Kidney (tissue), 14 donors: ENCODE results near the gene CFAP74. TPM values are rescaled to one million over a fixed set of nuclear protein-coding genes. Genes with fewer than 3 reads are reported as not detected.

Experiments used
- DNase-seq, 5 donors: peaks; one replicate each; pipeline ENCODE4 v3.0.0-alpha.2; 2013 to 2020
- FAIRE-seq: peaks from 2 replicates; lab custom pipeline; 2012; peaks lifted over from hg19 to GRCh38; lab: Jason Lieb, UNC
- H3K27ac ChIP-seq, 2 donors: one replicate each; pipeline ENCODE4 v1.7.0; 2013; ENCODE audit warnings: low read depth in 2 of 2, low read length in 2 of 2, inconsistent platforms in 1 of 2
- H3K27me3 ChIP-seq: one replicate; pipeline ENCODE4 v1.7.1; 2013; ENCODE audit warnings: low read length, inconsistent platforms; ENCODE audit not compliant: control insufficient read depth, insufficient read depth
- H3K36me3 ChIP-seq, 3 donors: one replicate each; pipeline versions ENCODE4 v1.7.0 to v1.7.1; 2013; ENCODE audit warnings: low read length in 3 of 3, control low read depth in 1 of 3, inconsistent platforms in 1 of 3; ENCODE audit not compliant: insufficient read depth in 3 of 3, control insufficient read depth in 2 of 3
- H3K4me1 ChIP-seq, 3 donors: one replicate each; pipeline versions ENCODE4 v1.7.0 to v1.7.1; 2013; ENCODE audit warnings: low read length in 3 of 3, inconsistent platforms in 1 of 3, low read depth in 1 of 3; ENCODE audit not compliant: control insufficient read depth in 2 of 3, insufficient read depth in 2 of 3
- H3K4me3 ChIP-seq, 3 donors: one replicate each; pipeline versions ENCODE4 v1.7.0 to v1.8.1; 2013; ENCODE audit warnings: low read length in 3 of 3, control low read depth in 1 of 3, inconsistent platforms in 1 of 3
- H3K9ac ChIP-seq, 3 donors: one replicate each; pipeline versions ENCODE4 v1.7.0 to v1.7.1; 2013; ENCODE audit warnings: low read length in 3 of 3, control low read depth in 1 of 3, inconsistent platforms in 1 of 3
- H3K9me3 ChIP-seq, 3 donors: one replicate each; pipeline versions ENCODE4 v1.7.0 to v1.7.1; 2013; ENCODE audit warnings: low read length in 3 of 3, control low read depth in 1 of 3, inconsistent platforms in 1 of 3; ENCODE audit not compliant: control insufficient read depth in 2 of 3, insufficient read depth in 1 of 3
- intact Hi-C: fragments of 100-400 bp; cut with DNase I; formaldehyde crosslinking; loops from one replicate; pipeline ENCODE4 v1.11.1; 2022
- polyA plus RNA-seq: library from polyadenylated mRNA; stranded (reverse); fragments of 350-450 nt; fragmentation: Illumina TruSeq; extraction: RNeasy Lipid Tissue Mini Kit (QIAGEN cat#74804); gene quantifications from one replicate; pipeline ENCODE4 v1.2.3, GENCODE V29; 2014; ENCODE audit warnings: low read depth, low replicate concordance; ENCODE audit not compliant: insufficient read depth
- total RNA-seq: library from RNA; stranded (reverse); fragmentation: NEBNext Ultra II Directional; extraction: Animal tissue kit (Norgen Biotek cat#: 25700); gene quantifications from one replicate; pipeline ENCODE4 v1.2.1, GENCODE V29; 2021
- TF ChIP-seq, protein P1 (sequence below): IDR thresholded peaks from 3 replicates; pipeline ENCODE4 v1.5.1; 2012; ENCODE audit warnings: mild to moderate bottlenecking, moderate library complexity, borderline replicate concordance; ENCODE audit not compliant: insufficient read depth; ENCODE audit errors: extremely low read depth
- donor health status: control.
- donor health status: control.
- donor health status: control.
- donor health status: control.
- donor health status: control.
- donor health status: DM: yes; HTN: yes; CAD: no.
- donor health status: Normal renal cell carcinoma (clear cell type).

CFAP74 gene
- total and polyA plus RNA-seq, 2 donors from 2014 or later, result not detected

DNA sequence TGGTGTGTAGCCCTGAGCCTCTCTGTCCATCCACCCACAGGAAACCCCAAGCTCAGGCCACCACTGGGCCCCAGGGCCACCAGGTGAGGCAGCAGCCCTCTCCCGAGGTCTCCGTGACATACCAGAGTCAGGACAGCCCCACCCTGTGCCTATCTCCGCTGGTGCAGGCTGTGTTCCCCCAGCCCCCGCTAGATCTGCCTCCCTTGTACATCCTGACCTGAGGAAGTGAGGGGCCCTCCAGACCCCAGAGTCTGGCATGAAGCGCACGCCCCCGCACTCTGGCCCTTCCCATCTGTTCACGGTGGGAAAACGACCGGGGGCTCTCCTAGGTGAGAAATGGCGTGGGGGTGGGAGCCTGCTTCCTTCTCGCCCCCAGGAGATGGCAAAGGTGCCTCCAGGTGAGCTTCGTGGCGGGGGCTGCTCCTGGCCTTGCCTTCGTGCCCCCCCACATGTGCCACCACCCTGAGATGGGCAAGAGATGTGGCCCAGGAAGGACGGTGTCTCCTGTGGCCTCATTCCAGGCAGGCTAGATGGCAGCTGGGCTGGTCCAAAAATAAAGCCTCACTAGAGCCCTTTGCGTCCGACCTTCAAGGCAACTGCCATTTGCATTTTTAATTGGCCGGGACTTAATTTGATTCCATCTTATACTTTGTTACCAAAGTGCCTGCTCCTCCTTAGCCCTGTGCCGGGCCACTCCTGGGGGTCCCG, 18.6 kb upstream of the CFAP74 start:
- TF ChIP-seq, protein P1, sequence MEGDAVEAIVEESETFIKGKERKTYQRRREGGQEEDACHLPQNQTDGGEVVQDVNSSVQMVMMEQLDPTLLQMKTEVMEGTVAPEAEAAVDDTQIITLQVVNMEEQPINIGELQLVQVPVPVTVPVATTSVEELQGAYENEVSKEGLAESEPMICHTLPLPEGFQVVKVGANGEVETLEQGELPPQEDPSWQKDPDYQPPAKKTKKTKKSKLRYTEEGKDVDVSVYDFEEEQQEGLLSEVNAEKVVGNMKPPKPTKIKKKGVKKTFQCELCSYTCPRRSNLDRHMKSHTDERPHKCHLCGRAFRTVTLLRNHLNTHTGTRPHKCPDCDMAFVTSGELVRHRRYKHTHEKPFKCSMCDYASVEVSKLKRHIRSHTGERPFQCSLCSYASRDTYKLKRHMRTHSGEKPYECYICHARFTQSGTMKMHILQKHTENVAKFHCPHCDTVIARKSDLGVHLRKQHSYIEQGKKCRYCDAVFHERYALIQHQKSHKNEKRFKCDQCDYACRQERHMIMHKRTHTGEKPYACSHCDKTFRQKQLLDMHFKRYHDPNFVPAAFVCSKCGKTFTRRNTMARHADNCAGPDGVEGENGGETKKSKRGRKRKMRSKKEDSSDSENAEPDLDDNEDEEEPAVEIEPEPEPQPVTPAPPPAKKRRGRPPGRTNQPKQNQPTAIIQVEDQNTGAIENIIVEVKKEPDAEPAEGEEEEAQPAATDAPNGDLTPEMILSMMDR, result no peak
- H3K27ac ChIP-seq, result no peak overlapping the region
- H3K9ac ChIP-seq, result no peak overlapping the region
- peak in 1 of 5 donors; percentile 41 for DNase-seq
- no peak overlapping the region for H3K4me3 ChIP-seq
- H3K4me1 ChIP-seq, result peaks cover 0 to 10% (median 0%) of the 10 kb centered on the region in 3 donors
- H3K27me3 ChIP-seq, result peaks cover 5% of the 10 kb centered on the region
- intact Hi-C loops, result no loop called here
- H3K9me3 ChIP-seq, result no peaks in the 10 kb centered on the region
- no peak for FAIRE-seq
- no peaks in the 10 kb centered on the region for H3K36me3 ChIP-seq

DNA sequence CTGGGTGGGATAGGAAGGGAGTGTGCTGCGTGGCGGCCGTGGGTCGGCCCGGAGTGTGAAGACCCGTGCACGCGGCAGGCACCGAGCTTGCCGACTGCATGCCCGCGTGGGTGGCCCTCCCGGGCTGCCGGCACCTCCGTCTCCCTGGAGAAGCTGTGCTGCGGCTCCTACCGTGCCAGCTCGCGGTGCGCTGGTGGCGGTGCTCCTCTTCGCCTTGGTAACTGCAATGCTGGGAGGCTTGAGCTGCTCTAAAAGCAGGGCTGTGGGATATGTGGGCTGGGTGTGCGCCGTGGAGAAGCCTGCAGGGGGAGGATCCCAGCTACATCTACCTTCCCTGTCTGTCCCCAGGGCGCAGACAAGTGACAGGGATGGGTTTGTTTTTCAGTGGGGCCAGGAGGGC, 18.0 kb upstream of the CFAP74 start:
- intact Hi-C loops, result no loop called here
- H3K4me1 ChIP-seq, result peaks cover 0 to 10% (median 0%) of the 10 kb centered on the region in 3 donors
- DNase-seq, result peak in 1 of 5 donors; percentile 36
- H3K9me3 ChIP-seq, result no peaks in the 10 kb centered on the region
- no peak overlapping the region for H3K4me3 ChIP-seq
- H3K36me3 ChIP-seq, result no peaks in the 10 kb centered on the region
- no peak for FAIRE-seq
- no peak overlapping the region for H3K9ac ChIP-seq
- no peak overlapping the region for H3K27ac ChIP-seq
- TF ChIP-seq, protein P1, result no peak
- H3K27me3 ChIP-seq, result peaks cover 5% of the 10 kb centered on the region

DNA sequence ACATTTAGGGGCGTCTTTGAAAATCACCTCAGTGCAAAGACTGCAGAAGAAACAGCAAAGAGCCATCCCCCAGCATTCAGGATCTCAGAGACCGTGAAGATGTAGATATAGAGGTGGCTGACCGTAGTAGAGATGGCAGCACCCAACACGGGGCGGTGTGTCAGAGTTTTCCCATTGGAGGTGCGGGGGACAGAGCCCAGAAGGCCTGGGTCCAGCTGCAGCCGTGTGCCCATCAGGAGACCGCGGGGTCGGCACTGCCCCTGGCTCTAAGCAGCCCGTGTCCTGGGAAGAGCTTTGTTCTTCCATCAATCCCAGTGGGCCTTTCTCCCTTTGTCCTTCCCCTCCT, 16.7 kb upstream of the CFAP74 start:
- intact Hi-C loops, result no loop called here
- no peaks in the 10 kb centered on the region for H3K9me3 ChIP-seq
- H3K27me3 ChIP-seq, result peaks cover 5% of the 10 kb centered on the region
- H3K36me3 ChIP-seq, result no peaks in the 10 kb centered on the region
- no peak overlapping the region for H3K27ac ChIP-seq
- TF ChIP-seq, protein P1, result no peak
- no peak overlapping the region for H3K9ac ChIP-seq
- no peak overlapping the region for H3K4me3 ChIP-seq
- DNase-seq, result peak in 1 of 5 donors; percentile 31
- peaks cover 0 to 5% (median 0%) of the 10 kb centered on the region in 3 donors for H3K4me1 ChIP-seq
- no peak for FAIRE-seq
